ENCODE results near the gene HOXA5.

The HOXA5 gene

DNA sequence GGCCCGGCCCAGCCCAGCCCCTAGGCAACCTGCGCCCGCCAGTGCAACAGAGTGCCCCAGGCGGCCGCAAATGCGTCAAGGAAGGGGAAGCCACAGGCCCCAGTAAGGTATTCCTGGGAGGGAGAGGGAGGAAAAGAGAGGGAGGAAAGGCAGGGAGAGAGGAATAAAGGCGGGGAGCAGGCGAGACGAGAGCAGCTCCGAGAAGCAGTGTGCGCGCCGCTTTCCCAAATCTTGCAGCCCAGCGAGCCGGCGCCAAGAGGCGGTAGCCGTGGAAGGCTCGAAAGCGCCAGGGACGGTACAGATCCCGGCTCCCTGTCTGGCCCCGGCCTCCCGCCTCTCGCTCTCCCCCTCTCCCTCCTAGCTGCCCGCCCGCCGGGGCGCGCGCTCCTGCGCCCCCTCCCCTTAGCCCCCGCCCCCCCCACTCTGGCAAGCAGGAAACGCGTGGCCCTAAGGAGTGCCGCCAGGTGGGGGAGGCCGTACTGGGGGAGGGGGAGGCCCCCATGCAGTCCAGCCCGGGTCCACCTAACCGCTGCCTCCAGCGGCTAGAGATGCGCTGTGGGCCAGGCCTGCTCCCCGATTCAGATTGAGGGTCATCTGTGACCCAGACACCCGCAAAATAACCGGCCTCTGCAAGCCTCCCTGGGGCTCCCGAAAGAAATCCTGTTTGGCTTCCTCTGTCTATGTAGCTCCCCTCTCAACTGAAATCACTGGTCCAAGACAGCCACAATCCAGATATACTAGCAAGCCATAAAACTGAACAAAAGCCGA lies 26.4 kb upstream of the HOXA5 start:
- TF ChIP-seq, protein P1, sequence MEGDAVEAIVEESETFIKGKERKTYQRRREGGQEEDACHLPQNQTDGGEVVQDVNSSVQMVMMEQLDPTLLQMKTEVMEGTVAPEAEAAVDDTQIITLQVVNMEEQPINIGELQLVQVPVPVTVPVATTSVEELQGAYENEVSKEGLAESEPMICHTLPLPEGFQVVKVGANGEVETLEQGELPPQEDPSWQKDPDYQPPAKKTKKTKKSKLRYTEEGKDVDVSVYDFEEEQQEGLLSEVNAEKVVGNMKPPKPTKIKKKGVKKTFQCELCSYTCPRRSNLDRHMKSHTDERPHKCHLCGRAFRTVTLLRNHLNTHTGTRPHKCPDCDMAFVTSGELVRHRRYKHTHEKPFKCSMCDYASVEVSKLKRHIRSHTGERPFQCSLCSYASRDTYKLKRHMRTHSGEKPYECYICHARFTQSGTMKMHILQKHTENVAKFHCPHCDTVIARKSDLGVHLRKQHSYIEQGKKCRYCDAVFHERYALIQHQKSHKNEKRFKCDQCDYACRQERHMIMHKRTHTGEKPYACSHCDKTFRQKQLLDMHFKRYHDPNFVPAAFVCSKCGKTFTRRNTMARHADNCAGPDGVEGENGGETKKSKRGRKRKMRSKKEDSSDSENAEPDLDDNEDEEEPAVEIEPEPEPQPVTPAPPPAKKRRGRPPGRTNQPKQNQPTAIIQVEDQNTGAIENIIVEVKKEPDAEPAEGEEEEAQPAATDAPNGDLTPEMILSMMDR (IDR thresholded peaks at IDR 0.05; ENCODE audit: control insufficient read depth, insufficient read depth, low read depth, low read length, missing control alignments), result no peak
- DNase-seq (ENCODE audit: low read depth), result no peak
- H3K4me3 ChIP-seq (ENCODE audit: control insufficient read depth, low read depth, low read length), result peak overlapping the region; percentile 87

DNA sequence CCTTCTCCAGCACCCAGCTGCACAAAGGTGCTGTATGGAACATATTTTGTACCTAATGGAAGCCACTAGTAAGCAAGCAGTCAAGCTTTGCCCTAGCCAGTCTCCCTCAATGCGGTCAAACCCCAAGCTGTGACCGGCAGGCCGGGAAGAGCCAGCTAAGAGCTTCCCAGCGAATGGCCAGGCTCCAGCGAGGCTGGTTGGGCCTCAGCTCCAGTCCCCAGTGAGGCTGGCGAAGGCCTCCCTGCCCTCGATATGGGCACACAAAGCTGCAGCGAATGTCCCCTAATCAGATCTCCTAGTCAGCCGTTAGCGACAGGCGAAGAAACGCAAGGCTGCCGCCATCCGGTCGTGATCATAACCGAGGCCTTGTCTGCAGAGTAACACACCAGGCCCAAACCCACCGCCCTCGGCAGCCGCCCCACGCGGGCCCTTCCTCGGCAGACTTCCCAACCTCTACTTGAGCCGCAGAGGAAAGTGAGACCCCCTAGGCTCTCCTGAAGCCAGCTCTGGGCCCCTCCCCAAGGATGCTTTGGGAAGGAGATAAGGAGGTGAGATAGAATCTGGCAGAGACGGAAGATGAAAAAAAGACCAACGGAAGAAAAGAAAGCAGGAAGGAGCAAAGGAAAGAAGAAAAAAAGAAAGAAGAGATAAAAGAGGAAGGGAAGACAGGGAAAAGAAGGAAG lies 24.9 kb upstream of the HOXA5 start:
- TF ChIP-seq, protein P1 (IDR thresholded peaks at IDR 0.05; ENCODE audit: control insufficient read depth, insufficient read depth, low read depth, low read length, missing control alignments), result peak; percentile 6
- DNase-seq (ENCODE audit: low read depth), result no peak
- H3K4me3 ChIP-seq (ENCODE audit: control insufficient read depth, low read depth, low read length), result peak overlapping the region; percentile 87

DNA sequence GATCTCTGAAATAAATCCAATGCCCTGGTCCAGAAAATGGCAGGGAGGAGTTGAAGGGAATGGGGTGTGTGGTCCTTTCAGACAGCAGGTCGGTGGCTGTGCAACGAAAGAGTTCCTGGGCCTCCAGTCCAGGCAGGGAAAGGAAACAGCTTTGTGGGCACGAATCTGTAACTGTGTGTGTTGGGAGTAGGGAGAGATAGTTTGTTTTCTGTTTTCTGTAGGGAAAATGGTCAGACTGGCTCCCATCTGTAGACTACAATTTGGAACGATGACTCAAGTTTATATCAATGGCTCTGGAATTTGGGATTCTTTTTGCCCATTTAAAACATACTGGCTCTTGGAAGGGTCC lies 24.4 kb upstream of the HOXA5 start:
- H3K4me3 ChIP-seq (ENCODE audit: control insufficient read depth, low read depth, low read length), result peak overlapping the region; percentile 87
- DNase-seq (ENCODE audit: low read depth), result no peak
- TF ChIP-seq, protein P1 (IDR thresholded peaks at IDR 0.05; ENCODE audit: control insufficient read depth, insufficient read depth, low read depth, low read length, missing control alignments), result no peak

DNA sequence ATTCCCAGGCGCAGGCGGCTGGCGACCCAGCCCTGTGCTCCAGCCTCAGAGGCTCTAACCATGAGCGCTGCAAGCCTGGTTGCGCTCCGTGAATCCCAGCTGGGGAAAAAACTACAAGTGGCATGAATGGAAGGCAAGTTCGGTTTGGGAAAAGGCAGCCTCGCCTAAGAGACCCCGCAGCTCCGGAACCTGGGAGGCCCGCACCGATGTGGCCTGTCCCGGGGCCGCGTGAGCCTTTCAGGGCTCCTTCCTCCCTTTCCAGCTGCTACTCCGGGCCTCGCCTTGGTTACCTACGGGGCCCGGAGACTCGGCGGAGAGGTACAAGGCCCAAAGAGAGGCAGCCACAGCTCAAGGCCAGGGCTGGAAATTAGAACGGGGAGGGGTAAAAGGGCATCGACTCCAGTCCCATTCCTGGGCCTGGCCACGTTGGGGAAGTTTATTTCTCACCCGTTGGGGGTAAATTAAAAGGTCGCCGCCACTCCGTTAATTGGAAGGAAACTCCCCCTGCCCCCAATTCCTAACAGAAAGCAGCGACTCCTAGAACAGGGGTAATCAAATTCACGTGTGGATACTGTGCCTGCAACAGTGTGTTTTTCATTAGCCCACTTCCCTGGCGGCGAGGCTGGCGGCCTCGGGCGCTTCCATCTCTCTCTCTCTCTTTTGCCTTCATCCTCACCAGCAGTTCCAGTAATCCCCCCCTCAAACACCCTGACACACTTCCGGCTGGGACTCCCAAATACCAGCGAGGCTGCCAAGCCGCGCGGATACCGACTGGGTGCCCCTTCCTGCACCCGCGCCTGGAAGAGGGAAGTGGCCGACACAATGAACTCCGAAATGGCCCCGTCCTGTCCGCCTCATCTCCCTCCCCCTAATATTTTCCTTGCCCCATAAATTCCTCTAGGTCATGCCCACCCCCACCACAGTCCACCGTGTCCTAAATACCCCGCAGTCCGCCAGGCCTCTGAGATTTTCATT lies 23.3 kb upstream of the HOXA5 start:
- DNase-seq (ENCODE audit: low read depth), result no peak

DNA sequence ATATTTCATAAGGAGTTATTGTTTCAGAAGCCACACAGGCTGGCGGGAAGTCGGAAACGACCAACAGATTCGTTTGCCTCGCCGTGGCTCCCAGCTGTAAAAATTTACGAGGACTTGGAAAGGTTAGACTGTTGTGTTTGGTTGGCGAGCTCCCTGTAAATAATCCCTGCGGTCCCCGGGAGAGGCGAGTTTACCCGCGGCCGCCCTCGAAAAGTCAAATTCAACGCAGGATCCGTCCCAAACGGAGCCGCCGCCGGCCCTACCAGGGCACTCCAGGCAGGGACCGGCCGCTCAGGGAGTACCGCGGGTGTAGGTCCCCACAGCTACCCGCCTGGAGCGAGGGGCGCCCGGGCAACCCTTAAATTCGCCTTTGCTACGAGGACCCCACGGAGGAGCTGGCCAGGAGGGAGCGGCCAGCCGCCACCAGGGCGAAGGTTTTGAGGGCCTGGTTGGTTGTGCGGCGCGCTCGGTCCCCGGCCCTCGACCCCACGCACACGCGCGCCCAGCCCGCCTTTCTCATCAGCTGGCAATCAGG lies 22.6 kb upstream of the HOXA5 start:
- peak; percentile 90 for DNase-seq (ENCODE audit: low read depth)
- TF ChIP-seq, protein P1 (IDR thresholded peaks at IDR 0.05; ENCODE audit: control insufficient read depth, insufficient read depth, low read depth, low read length, missing control alignments), result no peak
- peak overlapping the region; percentile 87 for H3K4me3 ChIP-seq (ENCODE audit: control insufficient read depth, low read depth, low read length)

More for the DNA sequence above, 23.3 kb upstream of the HOXA5 start:
- peak overlapping the region; percentile 87 for H3K4me3 ChIP-seq (ENCODE audit: control insufficient read depth, low read depth, low read length)
- TF ChIP-seq, protein P1 (IDR thresholded peaks at IDR 0.05; ENCODE audit: control insufficient read depth, insufficient read depth, low read depth, low read length, missing control alignments), result no peak

Measured in AG09309 (cell line).